Activated CD8-positive, alpha-beta T cell treated with anti-CD3 and anti-CD28 coated beads for 36 hours (primary cell): ENCODE results near the gene FBXL17. TPM values are rescaled to one million over a fixed set of nuclear protein-coding genes. Genes with fewer than 3 reads are reported as not detected.

ENCODE experiments used
- ATAC-seq: fragments of 200-7000 bp; cut with Tn5 transposase; one replicate; pipeline ENCODE4 v1.10.0; 2021; ENCODE audit warnings: mild to moderate bottlenecking, moderate library complexity
- CTCF ChIA-PET: fragments of 350-600 bp; sonication (Branson Sonifier 250); formaldehyde crosslinking; loops from one replicate; lab custom pipeline; 2021; ENCODE audit warnings: antibody characterized with exemption; lab: Charles Lee
- POLR2A ChIA-PET: fragments of 350-600 bp; sonication (Branson Sonifier 250); formaldehyde crosslinking; loops from one replicate; lab custom pipeline; 2021; ENCODE audit warnings: antibody characterized with exemption; lab: Charles Lee
- DNase-seq: peaks from one replicate; pipeline ENCODE4 v3.0.0-alpha.2; 2020
- H3K27ac Mint-ChIP-seq: one replicate; pipeline ENCODE4 v1.8.0; 2021; ENCODE audit warnings: mild to moderate bottlenecking, mixed read lengths
- H3K27me3 Mint-ChIP-seq: one replicate; pipeline ENCODE4 v1.8.0; 2021; ENCODE audit warnings: mixed read lengths
- H3K36me3 Mint-ChIP-seq: one replicate; pipeline ENCODE4 v1.8.0; 2021; ENCODE audit warnings: low read depth, mixed read lengths
- H3K4me1 Mint-ChIP-seq: one replicate; pipeline ENCODE4 v1.8.0; 2021; ENCODE audit warnings: low read depth, mixed read lengths
- H3K4me3 Mint-ChIP-seq: one replicate; pipeline ENCODE4 v1.8.0; 2021; ENCODE audit warnings: mild to moderate bottlenecking, moderate library complexity, mixed read lengths
- H3K9me3 Mint-ChIP-seq: one replicate; pipeline ENCODE4 v1.8.0; 2021; ENCODE audit warnings: mixed read lengths
- intact Hi-C: fragments of 100-400 bp; cut with micrococcal nuclease; formaldehyde crosslinking; loops from one replicate; pipeline ENCODE4 v1.10.0; 2022
- total RNA-seq, 2 experiments: library from RNA; stranded (reverse); gene quantifications; one replicate each; pipeline ENCODE4 v1.2.3, GENCODE V29; 2021
- TF ChIP-seq, protein P1 (sequence below): fragments of 200-600 bp; IDR thresholded peaks from one replicate; pipeline ENCODE4 v1.8.0; 2022; ENCODE audit warnings: antibody characterized with exemption, mild to moderate bottlenecking

Gene FBXL17
- total RNA-seq, 2 experiments from 2014 or later = 3.0 to 5.3 TPM

DNA sequence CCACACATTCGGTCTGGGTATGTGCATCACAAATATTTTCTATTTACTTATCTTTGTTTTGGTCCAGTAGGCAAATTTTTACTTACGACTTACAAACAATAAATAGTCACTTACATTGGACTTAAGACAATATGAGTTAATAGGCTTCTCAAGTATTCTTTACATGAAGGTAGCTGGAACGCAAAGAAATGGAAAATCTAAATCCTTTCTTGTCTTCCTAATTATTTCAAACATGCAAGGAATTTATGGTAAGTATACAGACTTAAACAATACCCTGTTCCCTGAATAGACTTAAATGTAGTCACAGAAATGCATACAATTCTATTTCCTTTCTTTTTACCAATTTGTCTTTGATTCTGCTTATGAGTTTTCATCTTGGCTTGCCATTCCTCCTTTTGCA lies 448.6 kb downstream of the FBXL17 start:
- CTCF ChIA-PET = no interaction called here
- H3K27ac Mint-ChIP-seq = no peak overlapping the region
- TF ChIP-seq, protein P1, sequence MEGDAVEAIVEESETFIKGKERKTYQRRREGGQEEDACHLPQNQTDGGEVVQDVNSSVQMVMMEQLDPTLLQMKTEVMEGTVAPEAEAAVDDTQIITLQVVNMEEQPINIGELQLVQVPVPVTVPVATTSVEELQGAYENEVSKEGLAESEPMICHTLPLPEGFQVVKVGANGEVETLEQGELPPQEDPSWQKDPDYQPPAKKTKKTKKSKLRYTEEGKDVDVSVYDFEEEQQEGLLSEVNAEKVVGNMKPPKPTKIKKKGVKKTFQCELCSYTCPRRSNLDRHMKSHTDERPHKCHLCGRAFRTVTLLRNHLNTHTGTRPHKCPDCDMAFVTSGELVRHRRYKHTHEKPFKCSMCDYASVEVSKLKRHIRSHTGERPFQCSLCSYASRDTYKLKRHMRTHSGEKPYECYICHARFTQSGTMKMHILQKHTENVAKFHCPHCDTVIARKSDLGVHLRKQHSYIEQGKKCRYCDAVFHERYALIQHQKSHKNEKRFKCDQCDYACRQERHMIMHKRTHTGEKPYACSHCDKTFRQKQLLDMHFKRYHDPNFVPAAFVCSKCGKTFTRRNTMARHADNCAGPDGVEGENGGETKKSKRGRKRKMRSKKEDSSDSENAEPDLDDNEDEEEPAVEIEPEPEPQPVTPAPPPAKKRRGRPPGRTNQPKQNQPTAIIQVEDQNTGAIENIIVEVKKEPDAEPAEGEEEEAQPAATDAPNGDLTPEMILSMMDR = no peak
- intact Hi-C loops = no loop called here
- H3K27me3 Mint-ChIP-seq = no peaks in the 10 kb centered on the region
- POLR2A ChIA-PET = no interaction called here
- no peaks in the 10 kb centered on the region for H3K9me3 Mint-ChIP-seq
- DNase-seq (no peak), ATAC-seq (no peak)
- H3K4me3 Mint-ChIP-seq = no peak overlapping the region
- H3K36me3 Mint-ChIP-seq = no peaks in the 10 kb centered on the region
- H3K4me1 Mint-ChIP-seq = no peaks in the 10 kb centered on the region

DNA sequence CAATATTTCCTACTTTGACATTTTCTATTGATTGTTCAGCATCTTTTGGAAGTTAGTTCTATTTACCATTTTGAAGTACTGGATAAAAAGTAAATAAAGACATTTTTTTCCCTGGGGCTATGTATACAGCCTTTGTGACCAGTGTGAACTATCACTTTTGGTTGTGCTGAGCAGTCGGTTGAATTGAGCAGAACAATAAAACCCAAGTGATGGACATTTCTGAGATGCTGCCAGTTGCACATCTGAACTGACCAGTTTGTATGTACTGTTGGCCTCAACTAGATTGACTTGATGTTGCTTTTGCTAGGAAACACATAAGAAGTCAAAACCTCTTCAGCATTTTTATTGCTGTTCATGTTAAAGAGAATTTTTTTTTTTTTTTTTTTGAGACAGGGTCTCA lies 451.0 kb downstream of the FBXL17 start:
- CTCF ChIA-PET = no interaction called here
- Mint-ChIP-seq H3K36me3 (no peaks in the 10 kb centered on the region), H3K9me3 (no peaks in the 10 kb centered on the region), H3K27me3 (no peaks in the 10 kb centered on the region), H3K4me3 (no peak overlapping the region), H3K4me1 (no peaks in the 10 kb centered on the region), H3K27ac (no peak overlapping the region)
- POLR2A ChIA-PET = no interaction called here
- ATAC-seq (no peak), DNase-seq (no peak)
- TF ChIP-seq, protein P1 = no peak
- intact Hi-C loops = no loop called here

GRCh38 chr5:107930092-107930491 lies 451.8 kb downstream of the FBXL17 start:
- ChIA-PET POLR2A (no interaction called here), CTCF (no interaction called here)
- TF ChIP-seq, protein P1 = no peak
- Mint-ChIP-seq H3K4me1 (peaks cover 6% of the 10 kb centered on the region), H3K27me3 (no peaks in the 10 kb centered on the region), H3K9me3 (no peaks in the 10 kb centered on the region), H3K4me3 (no peak overlapping the region), H3K36me3 (no peaks in the 10 kb centered on the region), H3K27ac (no peak overlapping the region)
- intact Hi-C loops = no loop called here
- ATAC-seq (no peak), DNase-seq (no peak)

GRCh38 chr5:107929080-107929479 lies 452.8 kb downstream of the FBXL17 start:
- ChIA-PET CTCF (no interaction called here), POLR2A (no interaction called here)
- TF ChIP-seq, protein P1 = no peak
- no peak for ATAC-seq
- no peak overlapping the region for H3K27ac Mint-ChIP-seq
- peaks cover 6% of the 10 kb centered on the region for H3K4me1 Mint-ChIP-seq
- no peaks in the 10 kb centered on the region for H3K9me3 Mint-ChIP-seq
- no peaks in the 10 kb centered on the region for H3K27me3 Mint-ChIP-seq
- no peaks in the 10 kb centered on the region for H3K36me3 Mint-ChIP-seq
- intact Hi-C loops = no loop called here
- H3K4me3 Mint-ChIP-seq = no peak overlapping the region
- DNase-seq = no peak

DNA sequence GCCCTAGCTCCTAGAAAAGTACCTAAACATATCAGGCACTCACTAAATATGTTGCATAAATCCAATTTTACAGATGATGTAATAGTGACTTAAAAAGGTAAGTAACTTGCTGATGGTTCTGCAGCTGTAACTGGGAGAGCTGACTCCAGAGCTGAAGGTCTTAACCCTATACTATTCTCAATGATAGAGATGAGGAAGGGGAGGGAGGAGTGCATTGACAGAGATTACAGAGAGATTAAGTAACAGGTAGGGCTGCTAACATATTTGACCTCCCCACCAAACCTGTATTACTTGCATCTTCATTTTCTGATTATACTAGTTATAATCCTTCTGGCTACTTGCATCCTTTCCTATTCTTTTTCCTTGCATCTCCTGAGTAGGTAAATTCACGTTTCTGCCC lies 455.8 kb downstream of the FBXL17 start:
- H3K27ac Mint-ChIP-seq = no peak overlapping the region
- H3K27me3 Mint-ChIP-seq = no peaks in the 10 kb centered on the region
- TF ChIP-seq, protein P1 = no peak
- H3K9me3 Mint-ChIP-seq = no peaks in the 10 kb centered on the region
- ChIA-PET CTCF (no interaction called here), POLR2A (no interaction called here)
- DNase-seq = no peak
- intact Hi-C loops = no loop called here
- no peak for ATAC-seq
- H3K4me3 Mint-ChIP-seq = no peak overlapping the region
- H3K36me3 Mint-ChIP-seq = no peaks in the 10 kb centered on the region
- peaks cover 6% of the 10 kb centered on the region for H3K4me1 Mint-ChIP-seq
